Stimulated activated CD4-positive, alpha-beta T cell treated with anti-CD3 and anti-CD28 coated beads, Interleukin-4, amount 100 ng/mL, for 48 hours (primary cell): ENCODE measurements around the gene TMEM45A.
A peak's percentile ranks its signal among the peaks of the same experiment; 100 is the strongest.
"Not testable (repeated sequence)": the region's sequence is repeated elsewhere in the genome, so short reads cannot be mapped to it uniquely, and the experiment has no call there.

Source experiments
- DNase-seq, 2 donors: peaks; one replicate each; pipeline ENCODE4 v3.0.0-alpha.2; 2020; ENCODE audit warnings: low read depth in 2 of 2

Gene TMEM45A, protein sequence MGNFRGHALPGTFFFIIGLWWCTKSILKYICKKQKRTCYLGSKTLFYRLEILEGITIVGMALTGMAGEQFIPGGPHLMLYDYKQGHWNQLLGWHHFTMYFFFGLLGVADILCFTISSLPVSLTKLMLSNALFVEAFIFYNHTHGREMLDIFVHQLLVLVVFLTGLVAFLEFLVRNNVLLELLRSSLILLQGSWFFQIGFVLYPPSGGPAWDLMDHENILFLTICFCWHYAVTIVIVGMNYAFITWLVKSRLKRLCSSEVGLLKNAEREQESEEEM

DNA sequence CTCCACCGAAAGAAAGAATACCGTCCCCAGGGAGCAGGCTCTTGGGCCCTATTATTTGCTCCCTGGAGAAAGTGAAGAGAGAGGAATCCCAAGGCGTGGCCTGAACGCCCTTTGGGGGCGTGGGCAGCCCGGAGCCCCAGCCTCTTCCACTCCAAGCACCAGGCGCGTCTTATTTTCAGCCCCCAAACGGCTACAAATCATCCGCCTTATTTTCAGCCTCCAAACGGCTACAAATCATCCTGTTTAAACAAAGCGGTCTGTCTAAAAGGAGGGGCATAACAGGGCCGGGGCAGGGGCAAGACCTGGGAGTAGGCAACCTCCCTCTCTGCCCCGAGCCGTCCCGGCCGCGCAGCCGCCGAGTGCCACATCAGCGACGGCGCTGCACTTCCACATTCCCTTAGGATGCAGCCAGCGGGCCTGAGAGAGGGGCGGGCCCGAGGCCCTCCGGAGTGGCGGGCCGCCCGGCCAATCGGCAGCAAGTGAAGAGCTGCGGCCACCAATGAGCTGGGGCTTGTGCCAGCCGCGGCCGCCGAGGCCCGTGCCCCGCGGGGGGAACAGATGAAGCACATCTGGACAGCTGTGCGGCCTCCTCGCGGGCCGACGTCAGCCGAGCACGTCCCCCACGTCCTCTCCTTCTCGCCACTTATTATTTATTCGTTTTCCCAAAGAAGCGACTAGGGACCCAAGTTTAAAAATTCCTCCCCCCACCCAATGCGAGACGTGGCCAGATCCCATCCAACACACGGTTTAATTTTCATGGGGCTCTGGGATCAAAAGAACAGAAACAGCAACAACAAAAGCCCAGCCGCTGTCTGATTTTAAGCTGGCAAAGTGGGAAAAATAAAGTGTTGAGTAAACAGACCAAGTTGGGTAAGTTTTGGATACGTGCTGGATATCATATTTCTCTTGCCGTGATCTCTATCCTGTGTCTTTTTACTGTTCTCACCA lies at the start of gene TMEM45A:
Gene TMEM45A (plus strand): TSS at position 561 of the 948 bp plus-strand sequence. CDS start 62,593 bp downstream, outside the sequence.
- peak; percentile 62 to 75 for DNase-seq

DNA sequence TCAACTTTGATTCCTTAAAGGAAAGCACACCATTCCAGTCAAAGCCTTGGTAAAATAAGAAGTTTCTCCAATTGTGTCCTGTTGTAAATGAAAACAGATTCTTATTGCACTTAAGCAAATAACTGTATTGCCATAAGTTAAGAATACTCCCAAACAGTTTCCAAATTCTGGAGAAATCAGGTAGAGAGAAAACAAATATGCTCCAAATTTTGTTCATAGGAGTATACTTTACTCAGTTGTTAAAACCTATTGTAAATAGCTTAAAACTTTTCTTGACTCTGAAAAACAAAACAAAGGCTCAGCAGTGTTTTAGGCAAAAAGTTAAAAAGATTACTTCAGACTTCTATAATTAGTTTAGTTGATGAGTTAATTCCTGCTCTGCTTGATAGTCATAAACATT lies 48.7 kb upstream of the TMEM45A start:
- DNase-seq: no peak

DNA sequence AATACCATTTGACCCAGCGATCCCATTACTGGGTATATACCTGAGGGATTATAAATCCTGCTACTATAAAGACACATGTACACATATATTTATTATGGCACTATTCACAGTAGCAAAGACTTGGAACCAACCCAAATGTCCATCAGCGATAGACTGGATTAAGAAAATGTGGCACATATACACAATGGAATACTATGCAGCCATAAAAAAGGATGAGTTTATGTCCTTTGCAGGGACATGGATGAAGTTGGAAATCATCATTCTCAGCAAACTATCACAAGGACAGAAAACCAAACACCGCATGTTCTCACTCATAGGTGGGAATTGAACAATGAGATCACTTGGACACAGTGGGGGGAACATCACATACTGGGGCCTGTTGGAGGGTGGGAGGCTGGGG lies 45.4 kb upstream of the TMEM45A start:
- not testable (repeated sequence) for DNase-seq

DNA sequence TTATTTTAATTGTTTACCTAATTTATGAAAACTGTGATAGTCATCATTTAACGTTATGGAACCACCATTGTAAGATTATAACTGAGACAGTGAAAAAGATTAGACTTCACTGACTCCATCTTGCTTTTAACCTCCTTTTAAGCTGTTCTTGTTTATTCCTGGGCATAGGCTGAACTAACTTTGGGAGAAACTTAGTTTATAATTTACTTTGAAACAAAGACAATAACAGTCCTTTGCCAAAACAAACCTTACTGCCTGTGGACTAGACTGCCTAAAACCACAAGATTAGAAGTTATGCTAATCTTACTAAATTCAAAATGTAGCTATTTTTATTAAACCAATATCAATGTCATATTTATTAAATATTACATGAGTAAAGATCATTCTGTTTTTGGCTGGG lies 44.3 kb upstream of the TMEM45A start:
- no peak for DNase-seq

DNA sequence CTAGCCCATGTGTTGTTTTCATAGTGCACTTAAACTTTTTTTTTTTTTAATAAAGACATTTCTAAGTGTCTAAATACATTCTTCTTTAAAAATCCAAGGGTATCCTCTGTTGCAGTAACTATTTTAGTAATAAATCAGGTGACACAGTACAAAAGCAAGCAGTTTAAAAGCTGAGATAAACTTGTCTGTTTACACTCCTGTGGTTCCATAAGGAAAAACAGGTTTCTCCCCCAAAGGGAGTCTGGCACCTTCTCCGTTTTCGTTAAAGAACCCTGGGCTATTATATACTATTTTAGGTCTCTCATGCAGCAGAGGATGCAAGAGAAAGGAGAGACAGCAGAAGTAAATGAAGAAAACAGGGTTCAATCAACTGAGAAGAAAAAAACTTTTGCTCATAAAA lies 43.2 kb upstream of the TMEM45A start:
- DNase-seq: no peak

DNA sequence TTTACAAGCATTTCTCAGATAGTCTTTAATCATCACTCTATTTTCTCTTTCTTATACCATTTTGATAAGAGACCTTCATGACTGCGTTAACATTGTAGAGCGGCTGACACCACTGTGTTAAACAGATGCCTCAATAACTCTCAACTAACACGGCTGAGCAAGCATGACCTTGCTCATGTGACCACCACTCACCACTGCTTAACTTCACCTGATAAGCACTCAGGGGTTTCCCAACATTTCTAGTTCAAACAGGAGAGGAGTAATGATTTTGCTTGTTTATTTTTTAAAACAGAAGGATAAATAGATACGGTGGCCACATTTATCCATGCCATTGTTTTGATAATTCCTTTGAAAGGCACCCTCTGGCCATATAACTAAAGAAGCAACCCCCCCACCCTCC lies 37.7 kb upstream of the TMEM45A start:
- no peak for DNase-seq

DNA sequence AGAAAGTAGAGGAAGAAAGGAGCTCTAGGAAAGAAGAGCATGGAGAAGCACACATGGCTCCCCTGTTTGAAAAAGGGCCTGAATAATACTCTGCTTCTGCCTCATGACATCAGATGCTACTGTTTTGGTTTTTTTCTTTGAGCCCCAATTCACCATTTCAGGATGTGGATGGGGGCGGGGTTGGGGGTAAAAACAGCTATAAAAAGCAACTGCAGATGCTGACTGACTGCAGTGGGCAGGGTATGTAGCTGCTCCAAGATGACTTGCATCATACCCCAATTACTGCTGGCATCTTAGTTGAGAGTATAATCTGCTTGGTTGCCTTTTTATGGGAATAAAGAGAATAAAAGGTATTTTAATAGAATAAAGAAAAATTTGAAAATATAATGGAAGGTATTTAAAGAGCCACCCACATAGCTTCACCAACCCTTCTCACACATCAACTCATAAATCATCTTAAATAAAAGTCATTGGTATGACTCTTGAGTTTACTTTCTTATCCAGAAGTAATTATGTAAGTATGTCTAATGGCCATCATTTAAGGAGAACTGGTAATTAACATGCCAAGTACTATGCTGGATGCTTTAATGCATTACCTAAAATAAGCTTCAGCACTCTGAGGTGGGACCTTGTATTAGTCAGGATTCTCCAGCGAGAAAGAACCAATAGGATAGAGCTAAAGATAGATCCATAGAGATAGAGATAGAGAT lies 36.4 kb upstream of the TMEM45A start:
- DNase-seq: no peak

DNA sequence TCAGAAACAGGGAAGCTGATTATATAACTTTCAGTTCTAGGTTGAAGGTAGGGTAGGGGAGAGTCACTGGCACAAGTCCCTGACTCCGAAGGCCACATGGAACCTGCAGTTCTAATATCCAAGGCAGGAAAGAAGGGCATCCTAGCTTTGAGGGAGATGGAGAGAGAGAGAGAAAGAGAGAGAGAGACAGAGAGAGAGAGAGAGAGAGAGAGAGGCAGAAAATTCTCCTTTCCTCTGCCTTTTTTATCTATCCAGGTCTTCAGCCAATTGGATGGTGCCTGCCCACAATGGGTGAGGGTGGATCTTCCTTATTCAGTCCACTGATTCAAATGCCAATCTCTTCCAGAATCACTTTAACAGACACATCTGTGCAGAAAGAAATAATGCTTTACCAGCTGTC lies 35.7 kb upstream of the TMEM45A start:
- no peak for DNase-seq

DNA sequence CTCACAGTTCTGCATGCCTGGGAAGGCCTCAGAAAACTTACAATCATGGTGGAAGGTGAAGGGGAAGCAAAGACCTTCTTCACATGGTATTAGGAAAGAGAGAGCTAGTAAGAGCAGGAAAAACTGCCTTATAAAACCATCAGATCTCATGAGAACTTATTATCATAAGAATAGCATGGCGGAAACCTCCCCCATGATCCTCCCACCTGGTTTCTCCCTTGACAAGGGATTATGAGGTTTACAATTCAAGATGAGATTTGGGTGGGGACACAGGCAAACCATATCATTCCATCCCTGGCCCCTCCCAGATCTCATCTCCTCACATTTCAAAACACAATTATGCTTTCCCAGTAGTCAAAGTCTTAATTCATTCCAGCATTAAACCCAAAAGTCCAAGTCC lies 34.6 kb upstream of the TMEM45A start:
- no peak for DNase-seq

DNA sequence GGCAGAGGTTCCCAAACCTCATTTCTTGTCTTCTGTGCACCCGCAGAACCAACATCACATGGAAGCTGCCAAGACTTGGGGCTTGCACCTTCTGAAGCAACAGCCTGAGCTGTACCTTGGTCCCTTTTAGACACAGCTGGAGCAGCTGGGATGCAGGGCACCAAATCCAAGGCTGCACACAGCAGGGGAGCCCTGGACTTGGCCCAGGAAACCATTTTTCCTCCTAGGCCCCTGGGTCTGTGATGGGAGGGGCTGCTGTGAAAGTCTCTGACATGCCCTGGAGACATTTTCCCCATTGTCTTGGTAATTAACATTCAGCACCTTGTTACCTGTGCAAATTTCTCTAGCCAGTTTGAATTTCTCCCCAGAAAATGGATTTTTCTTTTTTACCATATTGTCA lies 33.6 kb upstream of the TMEM45A start:
- no peak for DNase-seq

DNA sequence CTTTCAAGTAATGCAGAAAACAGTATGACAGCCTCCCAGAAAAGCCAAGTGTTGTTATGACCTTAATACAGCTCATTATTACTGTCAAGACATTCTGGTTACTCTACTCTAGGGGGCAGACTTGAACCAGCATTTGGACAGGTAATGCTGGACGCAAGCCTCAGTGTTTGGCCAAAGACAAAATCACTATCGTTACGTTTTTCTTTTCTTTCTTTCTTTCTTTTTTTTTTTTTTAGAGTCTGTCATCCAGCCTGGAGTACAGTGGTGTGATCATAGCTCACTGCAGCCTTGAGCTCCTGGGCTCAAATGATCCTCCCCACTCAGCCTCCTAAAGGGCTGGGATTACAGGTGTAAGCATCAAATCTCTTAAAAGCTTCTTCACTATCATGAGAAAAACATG lies 29.4 kb upstream of the TMEM45A start:
- no peak for DNase-seq

DNA sequence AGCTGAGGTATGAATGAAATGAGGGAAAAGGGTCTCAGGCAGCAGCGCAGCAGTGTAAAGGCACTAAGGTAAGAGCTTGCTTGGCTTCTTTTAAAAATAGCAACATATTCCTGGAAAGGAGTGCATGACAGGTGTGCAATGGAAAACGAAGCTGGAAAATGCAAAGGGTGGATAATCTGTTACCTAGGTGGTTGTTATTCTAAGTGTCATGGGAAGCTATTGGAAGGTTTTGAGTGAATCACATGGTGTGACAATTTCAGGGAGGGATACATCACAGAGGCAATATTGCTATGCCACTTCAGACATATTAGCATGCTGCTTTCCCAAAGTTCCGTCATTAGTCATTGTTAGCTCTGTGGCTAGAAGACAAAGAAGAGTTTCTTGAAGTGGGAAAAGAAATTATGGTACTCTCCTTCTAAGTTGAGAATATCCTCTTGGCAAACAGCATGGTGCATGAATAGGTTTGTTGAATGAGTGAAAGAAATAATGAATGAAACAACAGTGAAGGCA lies 28.7 kb upstream of the TMEM45A start:
- DNase-seq: no peak

DNA sequence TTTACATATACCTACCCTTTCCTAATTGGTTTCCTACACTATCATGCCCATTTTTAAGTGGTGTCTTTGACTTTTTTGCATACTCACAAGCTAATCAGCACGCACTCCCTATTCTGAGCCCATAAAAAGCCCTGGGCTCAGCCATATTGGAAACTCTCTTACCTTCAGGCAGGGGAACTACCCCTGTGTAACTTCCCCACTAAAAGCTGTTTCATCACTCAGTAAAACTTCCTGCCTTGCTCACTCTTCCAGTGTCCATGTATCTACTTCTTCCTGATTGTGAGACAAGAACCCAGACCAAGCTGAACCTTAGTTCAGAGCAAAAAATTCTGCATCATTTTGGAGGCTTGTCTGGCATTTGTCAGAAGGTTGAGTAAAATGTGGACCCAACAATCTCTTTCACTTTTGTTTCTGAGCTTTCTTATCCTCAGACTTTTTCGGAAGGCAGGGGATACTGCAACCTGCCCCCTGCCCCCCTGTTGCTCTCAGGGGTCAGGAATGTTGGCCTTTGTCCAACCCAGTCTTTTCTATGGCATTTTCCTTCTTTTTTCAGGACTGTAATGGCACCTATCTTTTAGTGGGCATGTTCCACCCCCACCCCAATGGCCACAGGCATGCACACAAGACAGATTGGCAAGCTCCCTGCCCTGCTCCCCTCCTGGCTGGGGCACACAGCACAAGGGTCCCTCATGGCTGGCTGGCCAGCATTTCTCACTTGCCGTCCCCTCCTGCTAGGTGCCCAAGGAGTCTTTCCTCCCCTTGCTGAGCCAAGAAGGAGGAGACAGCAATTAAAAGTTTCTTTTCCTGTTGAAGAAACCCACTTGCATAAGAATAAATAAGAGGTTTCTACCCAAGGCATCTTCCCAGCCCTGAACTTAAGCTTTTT lies 26.3 kb upstream of the TMEM45A start:
- no peak for DNase-seq

DNA sequence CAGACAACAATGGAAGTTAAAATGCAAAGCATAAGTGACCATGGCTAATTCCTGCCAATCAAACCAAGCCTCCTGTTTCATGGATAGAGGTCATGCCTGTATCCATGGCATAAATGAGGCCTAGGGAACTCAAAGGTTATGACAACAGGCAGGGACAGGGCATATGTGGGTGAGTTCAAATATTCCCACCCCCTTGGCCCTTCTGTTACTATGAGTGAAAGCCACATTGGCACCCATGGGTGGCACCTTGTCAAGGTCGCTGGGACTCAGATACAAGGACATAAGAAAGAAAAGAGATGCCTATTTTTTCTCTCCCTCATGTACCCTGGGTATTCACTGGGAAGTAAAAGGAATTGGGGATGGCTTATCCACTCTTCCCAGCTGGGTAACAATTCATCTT lies 25.3 kb upstream of the TMEM45A start:
- no peak for DNase-seq

DNA sequence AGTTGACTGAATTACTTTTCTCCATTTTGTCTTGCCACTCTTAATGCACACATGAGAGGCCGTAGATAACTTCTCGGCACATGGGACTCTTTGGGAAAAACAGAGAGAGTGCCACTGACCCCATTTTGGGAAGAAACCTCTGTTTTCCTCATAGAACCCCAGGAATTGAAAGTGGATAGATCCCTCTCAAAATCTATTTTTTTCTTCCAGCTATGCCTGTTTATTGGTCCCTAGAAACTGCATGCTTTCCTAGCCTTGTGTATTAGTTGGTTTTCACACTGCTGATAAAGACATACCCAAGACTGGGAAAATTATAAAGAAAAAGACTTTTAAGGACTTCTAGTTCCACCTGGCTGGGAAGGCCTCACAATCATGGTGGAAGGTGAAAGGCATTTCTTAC lies 23.7 kb upstream of the TMEM45A start:
- no peak for DNase-seq

DNA sequence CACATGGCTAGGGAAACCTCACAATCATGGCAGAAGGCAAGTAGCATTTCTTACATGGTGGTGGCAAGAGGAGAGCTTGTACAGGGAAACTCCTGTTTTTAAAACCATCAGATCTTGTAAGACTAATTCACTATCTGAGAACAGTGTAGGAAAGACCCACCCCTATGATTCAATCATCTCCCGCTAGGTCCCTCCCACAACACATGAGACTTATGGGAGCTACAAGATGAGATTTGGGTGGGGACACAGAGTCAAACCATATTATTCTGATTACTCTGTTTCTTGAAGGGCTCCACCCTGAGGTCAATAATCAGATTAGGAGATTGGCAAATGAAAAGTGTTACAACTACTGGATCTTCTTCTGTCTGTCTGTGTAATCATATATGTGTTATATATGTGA lies 21.5 kb upstream of the TMEM45A start:
- DNase-seq: no peak

DNA sequence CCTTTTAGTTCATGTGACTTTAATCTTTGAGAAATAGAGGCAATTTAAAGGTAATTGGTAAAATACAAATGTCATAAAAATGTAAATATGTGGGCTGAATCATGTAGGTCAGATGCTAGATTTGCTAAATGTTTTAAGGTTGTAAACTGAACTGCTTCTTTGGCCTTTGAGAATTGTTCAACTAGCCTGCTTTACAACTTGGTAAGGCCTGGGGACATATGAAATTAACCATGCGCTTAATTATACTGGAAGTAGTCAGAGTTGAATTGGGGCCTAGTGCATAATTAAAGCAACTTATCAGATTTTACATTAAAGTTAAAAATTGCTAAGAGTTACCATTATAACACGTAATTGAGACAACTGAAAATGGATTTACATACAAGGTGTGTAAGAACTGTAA lies 21.0 kb upstream of the TMEM45A start:
- DNase-seq: no peak

DNA sequence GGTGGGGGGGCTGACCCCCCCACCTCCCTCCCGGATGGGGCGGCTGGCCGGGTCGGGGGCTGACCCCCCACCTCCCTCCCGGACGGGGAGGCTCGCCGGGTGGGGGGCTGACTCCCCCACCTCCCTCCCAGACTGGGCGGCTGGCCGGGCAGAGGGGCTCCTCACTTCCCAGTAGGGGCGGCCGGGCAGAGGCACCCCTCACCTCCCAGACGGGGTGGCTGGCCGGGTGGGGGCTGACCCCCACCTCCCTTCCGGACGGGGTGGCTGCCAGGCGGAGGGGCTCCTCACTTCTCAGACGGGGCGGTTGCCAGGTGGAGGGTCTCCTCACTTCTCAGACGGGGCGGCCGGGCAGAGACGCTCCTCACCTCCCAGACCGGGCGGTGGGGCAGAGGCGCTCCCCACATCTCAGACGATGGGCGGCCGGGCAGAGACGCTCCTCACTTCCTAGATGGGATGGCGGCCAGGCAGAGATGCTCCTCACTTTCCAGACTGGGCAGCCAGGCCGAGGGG lies 14.5 kb upstream of the TMEM45A start:
- DNase-seq: not testable (repeated sequence)

DNA sequence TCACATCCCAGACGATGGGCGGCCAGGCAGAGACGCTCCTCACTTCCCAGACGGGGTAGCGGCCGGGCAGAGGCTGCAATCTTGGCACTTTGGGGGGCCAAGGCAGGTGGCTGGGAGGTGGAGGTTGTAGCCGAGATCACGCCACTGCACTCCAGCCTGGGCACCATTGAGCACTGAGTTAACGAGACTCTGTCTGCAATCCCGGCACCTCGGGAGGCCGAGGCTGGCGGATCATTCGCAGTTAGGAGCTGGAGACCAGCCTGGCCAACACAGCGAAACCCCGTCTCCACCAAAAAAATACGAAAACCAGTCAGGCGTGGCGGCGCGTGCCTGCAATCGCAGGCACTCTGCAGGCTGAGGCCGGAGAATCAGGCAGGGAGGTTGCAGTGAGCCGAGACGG lies 13.9 kb upstream of the TMEM45A start:
- DNase-seq: not testable (repeated sequence)

DNA sequence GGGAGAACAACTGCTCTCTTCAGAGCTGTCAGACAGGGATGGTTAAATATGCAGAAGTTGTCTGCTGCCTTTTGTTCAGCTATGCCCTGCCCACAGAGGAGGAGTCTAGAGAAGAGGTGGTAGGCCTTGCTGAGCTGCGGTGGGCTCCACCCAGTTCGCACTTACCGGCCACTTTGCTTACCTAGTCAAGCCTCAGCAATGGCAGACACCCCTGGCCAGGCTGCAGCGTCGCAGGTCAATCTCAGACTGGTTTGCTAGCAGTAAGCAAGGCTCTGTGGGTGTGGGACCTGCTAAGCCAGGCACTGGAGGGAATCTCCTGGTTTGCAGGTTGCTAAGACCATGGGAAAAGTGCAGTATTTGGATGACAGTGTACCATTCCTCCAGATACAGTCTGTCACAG lies 12.3 kb upstream of the TMEM45A start:
- DNase-seq: no peak

DNA sequence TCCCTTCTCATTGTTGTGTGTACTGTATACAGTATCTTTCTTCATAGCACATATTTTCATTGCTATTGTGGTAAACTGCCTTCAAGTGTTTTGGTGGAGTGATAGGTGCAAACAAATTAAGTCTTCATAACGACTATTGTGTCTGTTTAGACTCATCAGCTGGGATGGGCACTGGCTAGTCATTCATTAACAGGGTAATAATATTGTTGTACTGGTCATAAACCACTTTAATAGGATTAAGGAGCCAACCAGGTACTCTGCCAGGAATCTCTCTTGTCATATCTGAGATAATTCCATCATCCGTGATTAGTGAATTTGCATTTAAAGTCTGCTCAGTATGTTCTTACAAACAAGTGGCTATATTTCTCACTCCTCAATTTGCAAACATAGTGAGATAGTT lies 10.2 kb upstream of the TMEM45A start:
- no peak for DNase-seq
